GM21529 (cell line): ENCODE measurements around the gene CCDC91.

ENCODE experiments used
- ATAC-seq: cut with Tn5 transposase; IDR thresholded peaks from one replicate; pipeline ENCODE4 v1.9.1; 2021; ENCODE audit not compliant: unreplicated experiment

CCDC91 gene

DNA sequence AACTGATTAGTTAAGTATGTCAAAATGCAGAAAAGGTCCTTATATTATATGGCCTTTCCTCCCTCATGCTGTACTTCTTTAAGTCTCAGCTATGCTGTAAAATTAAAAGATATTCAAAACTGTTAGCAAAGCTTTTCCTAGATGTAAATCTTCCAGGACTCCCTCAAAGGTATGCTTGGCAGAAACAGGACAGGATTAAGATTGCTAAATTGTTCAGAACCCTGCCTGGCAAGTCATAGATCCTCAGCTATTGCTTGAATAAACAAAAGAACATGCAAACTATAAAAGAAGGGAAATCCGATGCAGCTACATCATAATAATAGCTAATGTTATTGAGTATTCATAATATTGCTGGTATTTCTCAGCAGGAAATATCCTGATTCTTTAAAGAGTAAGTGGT is 322.6 kb downstream of the CCDC91 start:
- no peak for ATAC-seq

GRCh38 chr12:28513983-28514382 is 323.7 kb downstream of the CCDC91 start:
- ATAC-seq = no peak

DNA sequence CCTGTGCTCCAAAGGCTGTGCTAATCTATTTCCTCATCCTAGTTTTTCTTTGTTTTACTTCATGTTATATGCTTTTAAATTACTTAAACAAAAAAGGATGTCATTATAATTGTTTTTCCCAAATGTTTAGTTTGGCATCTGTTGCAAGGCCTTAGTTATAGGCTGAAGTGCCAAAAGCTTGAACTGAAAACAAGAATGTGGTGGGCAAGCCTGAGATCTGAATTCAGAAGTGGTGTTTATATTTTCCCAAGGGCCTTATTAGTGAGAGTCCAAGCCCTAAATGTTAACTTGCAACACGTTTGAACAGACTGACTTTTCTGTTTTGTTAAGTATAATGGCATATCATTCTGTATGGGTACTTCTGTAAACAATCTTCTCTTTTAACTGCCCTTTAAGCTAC is 326.8 kb downstream of the CCDC91 start:
- ATAC-seq = no peak

DNA sequence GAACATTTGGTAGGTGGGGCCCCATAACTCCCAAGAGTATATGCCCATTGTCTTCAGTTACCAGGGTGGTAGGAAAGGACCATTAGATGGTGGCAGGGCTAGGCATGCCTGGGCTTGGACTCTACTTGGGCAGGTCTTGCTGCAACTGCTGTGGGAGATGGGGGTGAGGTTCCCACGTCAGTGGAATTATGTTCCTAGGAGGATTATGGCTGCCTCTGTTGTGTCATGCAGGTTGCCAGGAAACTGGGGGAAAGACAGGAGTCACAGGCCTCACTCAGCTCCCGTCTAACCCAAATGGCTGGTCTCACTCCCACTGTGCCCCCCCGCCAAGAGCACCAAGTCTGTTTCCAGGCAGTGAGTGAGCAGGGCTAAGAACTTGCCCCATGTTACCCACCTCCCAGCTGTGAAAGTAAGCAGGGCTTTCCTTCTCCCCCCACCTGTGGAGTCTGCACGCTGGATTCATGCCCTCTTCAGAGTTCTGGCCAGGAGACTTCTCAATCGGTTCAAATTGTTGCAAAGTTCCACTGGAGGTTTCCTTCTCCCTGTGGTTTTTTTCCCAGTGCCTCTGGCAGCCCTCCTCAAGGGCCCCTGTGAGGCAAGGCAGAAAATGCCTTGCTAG is 337.5 kb downstream of the CCDC91 start:
- ATAC-seq = no peak

- ATAC-seq = no peak
These were observed 345.0 kb downstream of the CCDC91 start for GRCh38 chr12:28535216-28535615.

DNA sequence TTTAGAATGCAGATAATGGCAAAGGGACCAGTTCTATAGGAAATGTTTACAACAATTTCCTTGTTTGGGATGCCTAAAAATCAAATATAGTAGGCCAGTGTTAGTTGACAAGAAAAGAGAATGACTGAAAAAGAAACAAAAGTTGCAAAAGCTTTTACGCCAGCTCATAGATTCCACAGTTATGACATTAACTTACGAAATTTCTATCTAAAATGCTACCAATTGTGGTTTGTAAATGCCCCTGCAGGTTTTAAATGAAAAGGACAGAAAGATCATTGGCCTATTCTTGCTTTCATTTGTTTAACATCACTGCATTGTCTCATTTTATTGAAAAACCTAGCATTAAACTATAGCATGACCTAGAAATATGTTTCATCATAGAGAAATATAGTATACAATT is 345.8 kb downstream of the CCDC91 start:
- ATAC-seq = no peak

DNA sequence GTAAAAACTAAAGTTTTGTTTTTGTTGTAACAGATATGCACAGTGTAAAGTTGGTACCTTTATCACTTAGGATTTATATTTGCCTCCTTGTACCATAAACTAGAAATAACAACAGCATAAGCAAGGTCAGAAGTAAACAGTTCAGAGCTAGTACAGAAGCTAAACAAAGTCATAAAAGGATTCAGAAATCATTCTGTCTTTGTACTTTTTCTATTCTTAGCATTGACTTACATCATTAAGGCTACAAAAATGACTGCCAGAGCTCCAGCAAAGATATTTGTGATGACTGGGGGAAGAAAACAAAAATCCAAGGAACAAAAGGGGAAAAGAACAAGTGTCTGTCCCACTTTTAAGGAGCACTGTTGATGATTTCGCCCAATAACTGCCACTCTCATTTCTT is 347.2 kb downstream of the CCDC91 start:
- no peak for ATAC-seq

DNA sequence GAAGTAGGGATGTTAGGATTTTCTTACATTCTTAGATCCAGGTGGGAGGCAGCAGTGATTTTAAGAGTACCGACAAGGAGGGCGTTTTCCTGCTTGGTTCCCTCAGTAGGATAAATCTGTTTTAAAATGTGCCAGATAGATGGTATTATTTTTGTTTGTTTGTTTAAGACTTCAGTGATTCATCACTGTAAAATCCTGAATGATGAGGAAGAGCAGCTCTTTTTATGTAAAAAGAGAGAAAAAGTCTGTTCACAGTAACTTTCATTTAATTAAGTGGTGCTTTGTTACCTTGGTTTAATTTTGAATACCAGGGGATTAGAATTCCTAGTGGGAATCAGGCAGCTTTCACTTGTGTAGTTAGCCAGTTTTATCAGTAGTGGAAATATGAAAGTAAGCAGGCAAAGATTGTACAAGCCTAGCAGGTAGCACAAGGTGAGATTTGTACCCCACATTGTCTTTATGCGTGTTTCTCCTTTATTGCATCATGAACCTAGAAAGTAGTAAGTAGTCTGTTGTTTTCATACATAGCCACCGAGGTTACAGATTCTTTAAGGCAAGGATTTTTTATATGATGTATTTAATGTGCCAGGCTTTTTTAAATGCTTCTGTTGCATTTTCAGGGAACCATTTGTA is 349.6 kb downstream of the CCDC91 start:
- no peak for ATAC-seq

DNA sequence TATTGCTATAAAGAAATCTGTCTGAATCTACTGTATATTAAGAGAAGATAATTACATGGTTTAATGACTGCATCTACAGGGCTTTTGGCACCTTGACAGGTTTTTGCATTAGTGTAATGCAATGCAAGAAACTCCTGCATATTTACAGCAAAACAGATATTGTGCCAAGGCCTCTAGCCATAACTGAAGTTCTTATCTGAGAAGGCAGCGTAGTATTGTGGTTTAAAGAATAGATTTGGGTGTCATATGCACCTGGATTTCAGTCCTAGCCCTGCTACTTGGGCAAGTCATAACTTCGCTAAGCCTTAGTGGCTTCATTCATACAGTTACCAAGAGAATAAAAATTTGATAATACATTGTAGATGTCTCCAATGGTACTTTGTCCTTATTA is 350.1 kb downstream of the CCDC91 start:
- no peak for ATAC-seq

DNA sequence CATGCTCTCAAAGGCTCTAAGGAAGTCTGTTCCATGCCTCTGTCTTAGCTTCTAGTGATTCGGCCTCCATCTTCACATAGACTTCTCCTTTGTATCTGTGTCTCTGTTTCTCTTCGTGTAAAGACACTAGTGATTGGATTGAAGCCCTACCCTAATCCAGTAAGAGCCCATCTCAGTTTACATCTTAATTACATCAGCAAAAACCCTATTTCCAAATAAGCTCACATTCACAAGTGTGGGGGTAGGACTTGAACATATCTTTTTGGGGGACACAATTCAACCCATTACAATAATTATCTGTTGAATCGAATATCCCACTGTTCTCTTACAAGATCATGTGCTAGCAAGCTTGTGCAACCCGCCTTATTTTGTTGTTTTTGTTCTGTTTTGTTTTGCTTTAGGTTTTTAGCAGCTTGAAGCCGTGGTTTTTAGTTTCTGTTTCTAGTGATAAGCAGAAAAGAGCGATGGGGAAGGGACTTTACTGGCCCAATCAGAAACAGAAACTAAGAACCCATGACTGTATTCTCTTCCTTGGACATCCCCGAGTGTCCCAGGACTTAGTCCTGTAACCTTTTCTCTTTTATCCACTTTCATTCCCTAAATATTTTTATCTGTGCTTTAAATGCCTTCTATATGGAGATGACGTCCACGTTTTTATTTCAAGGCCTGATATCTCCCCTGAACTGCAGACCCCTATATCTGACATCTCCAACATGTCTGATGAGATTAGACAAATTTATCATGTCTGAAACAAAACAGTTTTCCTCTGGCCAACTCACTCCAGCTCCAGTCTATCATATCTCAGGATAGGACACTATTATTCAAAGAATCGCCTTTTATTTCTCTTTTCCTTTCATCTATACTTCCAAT is 353.0 kb downstream of the CCDC91 start:
- ATAC-seq = peak; percentile 72

GRCh38 chr12:28550757-28551704 is 360.8 kb downstream of the CCDC91 start:
- no peak for ATAC-seq

- no peak for ATAC-seq
These were observed 362.2 kb downstream of the CCDC91 start for GRCh38 chr12:28552251-28552970.

DNA sequence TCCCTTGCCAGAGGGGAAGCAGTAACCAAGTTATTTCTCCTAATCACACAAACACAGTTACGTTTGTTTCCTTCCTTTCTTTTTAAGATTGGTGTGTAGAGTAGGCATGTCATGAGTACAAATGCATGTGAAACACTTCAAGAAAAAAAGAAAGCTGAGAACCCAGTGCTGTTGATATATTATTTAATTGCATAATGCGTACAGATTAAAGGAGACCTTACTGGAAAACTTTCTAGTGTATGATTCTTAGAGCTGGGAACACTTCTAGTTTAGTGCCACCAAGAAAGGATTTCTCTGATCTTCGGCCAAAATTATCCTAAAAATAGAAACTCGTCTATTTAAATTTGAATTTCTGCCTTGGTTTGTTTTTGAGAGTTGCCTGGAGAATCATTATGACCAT is 365.5 kb downstream of the CCDC91 start:
- ATAC-seq = no peak

GRCh38 chr12:28558250-28558649 is 368.0 kb downstream of the CCDC91 start:
- no peak for ATAC-seq

DNA sequence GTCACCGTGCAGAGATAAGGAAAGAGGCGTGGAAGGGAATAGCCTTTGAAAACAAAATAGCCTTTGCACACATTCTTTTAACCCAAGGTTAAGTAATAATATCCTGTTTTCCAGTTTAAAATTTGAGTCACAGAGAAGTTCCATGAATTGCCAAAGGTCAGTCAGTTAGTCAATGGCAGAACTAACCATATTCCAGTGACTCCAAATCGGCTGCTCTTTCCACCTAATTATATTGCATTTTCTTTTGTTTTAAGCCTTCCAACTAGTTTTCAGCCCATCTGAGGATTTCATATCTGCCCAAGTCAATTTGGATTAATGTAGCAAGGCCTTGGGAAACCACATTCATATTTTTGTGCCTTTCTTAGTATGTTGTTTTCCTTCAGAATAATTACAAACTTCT is 373.0 kb downstream of the CCDC91 start:
- no peak for ATAC-seq

DNA sequence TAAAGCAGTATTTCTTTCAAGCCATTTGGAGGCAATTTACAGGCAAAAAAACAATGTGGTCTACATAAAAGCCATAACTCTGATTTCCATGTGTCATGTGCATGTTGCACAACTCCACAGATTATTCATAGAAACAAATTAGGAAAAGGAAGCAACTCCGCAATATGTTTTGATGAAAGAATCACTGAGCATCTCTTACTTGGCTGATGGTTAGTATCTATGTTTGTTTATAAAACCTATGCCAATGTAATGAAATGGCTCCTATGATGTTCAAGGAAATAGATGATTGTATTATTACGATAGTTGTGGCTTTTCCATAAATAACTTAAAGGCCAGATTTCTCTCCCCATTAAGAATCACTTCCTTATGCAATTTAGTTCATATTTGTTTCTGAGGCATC is 373.7 kb downstream of the CCDC91 start:
- no peak for ATAC-seq

GRCh38 chr12:28568118-28568517 is 377.9 kb downstream of the CCDC91 start:
- no peak for ATAC-seq

DNA sequence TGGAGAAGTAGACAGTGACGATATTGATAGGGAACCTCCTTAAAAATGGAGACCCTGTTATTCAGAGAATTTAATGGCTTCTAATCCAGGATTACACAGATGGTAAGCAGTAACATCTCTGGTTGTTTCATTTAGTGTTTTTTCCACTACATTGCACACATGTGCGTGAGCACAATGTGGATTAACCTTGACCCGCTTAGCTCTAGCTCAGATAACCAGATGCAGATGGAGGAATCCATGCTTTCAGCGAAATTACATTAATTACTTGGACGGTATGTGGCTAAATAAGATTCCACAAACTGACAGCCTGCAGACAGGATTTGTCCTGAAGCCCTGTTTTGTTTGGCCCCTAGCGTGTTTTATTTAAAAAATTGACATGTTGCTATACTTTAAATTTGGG is 378.4 kb downstream of the CCDC91 start:
- ATAC-seq = no peak

- no peak for ATAC-seq
These were observed 379.6 kb downstream of the CCDC91 start for GRCh38 chr12:28569698-28570411.

GRCh38 chr12:28570811-28571210 is 380.6 kb downstream of the CCDC91 start:
- ATAC-seq = no peak
